GF-D8 (cell line): ENCODE results near the gene WDR19.
"Not testable (repeated sequence)": the region's sequence is repeated elsewhere in the genome, so short reads cannot be mapped to it uniquely, and the experiment has no call there.

Experiments used
- DNase-seq: peaks from one replicate; lab custom pipeline; 2025; lab: John Stamatoyannopoulos, UW

Gene WDR19

DNA sequence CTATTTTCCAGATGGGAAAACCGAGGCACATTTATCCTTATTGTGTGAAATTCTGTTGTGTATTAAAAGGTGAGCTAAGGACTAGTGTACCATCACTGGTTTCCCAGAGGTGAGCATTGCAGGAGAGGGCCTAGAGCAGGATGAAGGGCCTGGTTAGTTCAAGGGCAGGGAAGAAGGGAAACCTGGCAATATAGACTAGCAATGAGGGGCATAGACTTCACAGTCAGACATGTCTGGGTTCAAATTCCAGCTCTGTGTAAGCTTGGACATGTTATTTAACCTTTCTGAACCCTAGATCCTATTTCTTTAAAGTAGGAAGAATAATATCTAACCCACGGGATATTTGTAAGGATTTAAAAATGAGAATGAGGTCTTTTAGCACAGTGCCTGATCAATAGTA lies 50.8 kb downstream of the WDR19 start:
- no peak for DNase-seq

DNA sequence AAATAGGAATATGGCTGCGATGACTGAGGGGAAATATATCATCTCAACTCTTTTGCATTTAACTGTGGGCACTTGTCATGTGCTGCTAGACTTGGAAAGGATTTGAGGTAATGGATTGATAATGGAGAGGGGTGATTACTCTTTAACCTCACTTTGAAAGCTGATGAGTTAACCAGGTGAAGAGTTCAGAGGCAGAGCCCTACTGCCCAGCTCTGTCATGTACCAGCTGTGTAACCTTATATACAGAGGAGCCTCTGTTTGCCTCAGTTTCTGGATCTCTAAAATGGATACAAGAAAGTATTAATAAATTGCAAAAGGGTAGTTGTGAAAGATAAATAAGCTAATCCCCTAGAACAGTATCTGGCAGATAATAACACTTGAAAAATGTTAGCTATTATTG lies 51.5 kb downstream of the WDR19 start:
- no peak for DNase-seq

DNA sequence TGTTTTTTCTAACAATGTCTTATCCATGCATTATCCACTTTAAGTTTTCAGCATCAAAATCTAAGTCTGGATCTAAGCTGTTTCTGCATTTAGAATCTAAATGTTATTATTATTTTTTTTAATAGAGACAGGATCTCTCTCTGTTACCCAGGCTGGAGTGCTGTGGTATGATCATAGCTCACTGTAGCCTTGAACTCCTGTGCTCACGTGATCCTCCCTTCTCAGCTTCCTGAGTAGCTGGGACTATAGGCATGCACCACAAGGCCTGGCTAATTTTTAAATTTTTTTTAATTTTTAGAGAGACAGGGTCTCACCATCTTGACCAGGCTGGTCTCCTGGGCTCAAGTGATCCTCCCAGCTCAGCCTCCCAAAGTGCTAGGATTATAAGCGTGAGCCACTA lies 52.7 kb downstream of the WDR19 start:
- no peak for DNase-seq

DNA sequence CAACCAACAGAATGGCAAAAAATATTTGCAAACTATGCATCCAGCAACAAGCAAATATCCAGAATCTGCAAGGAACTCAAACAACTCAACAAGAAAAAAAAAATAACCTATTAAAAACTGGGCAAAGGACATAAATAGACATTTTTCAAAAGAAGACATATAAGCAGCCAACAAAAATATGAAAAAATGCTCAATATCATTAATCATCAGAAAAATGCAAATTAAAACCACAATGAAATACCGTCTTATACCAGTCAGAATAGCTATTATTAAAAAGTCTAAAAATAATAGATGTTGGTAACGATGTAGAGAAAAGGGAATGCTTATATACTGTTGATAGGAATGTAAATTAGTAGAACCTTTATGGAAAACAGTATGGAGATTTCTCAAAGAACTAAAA lies 53.4 kb downstream of the WDR19 start:
- no peak for DNase-seq

DNA sequence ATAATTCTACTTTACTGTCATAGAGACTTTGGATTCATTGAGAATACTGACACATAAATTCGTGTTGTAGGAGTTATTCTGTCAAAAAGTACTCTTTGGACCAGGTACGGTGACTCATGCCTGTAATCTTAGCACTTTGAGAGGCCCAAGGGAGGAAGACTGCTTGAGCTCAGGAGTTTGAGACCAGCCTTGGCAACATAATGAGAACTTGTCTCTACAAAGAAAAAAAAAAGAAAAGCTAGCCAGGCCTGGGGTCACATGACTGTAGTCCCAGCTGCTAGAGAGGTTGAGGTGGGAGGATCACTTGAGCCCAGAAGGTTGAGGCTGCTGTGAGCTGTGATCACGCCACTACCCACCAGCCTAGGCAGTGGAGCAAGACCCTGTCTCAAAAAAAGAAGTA lies 54.9 kb downstream of the WDR19 start:
- no peak for DNase-seq

DNA sequence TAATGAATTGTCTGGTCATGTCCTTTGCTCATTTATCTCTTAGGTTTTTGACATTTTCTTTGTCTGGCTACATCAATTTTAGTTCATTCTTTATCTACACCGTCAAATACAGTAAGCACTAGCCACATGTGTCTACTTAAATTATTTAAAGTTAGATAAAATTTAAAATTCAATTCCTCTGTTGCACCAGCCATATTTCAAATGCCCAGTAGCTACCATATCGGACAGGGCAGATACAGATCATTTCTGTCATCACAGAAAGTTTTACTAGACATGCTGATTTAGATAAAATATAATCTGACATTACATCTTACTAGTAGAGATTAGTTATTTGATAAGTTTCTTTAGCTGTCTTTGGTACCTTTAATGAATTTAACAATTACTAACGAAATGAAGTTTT lies 61.1 kb downstream of the WDR19 start:
- no peak for DNase-seq

DNA sequence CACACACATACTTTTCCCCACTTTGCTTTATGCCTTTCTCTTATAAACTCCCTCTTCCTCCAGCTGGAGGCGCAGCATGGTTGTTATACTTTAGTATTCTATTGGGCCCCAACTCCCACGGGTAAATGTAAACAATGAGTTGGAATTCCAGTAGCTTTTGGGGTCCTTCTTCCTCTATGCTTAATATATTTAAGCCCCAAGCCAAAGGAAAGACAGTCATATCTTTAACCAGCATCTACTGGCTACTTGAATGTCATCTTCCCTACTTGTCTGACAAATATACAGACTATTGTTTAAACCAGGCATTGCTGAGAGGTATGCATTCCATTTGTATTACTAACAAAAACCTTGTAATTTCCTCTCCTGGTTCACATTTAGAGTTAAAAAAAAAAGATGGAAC lies 72.9 kb downstream of the WDR19 start:
- no peak for DNase-seq

DNA sequence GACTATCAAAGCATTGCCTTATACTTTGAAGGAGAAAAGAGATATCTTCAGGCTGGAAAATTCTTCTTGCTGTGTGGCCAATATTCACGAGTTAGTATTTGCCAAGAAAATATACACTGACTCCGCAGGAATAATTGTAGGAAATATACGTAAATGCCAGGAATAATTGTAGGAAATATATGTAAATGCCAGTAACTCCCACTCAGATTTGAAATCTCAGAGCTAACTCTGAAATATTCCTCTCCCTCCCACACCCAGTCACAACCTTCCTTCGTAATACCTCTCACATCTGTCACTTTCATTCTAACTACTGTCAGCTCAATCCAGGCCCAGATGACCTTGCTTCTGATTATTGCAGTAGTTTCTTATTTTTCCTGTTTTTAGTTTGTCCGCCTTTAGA lies 73.5 kb downstream of the WDR19 start:
- no peak for DNase-seq

DNA sequence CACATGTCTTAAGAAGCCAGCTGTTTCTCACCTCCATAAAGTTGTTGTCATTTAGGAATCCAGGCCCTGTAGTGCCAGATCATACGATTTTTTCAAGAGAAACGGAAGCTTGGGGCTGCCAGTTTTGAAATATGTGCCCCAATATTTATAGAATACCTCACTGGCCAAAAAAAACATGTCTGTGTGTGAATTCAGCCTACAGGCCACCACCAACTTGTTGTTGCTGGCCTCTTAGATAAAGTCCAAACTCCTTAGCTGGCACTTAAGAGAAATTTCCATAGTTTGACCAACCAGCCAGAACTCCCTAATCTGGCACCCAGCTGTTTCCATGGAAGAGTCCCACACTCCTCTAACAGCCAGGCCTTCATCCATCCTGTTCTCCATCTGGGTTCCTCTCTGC lies 74.1 kb downstream of the WDR19 start:
- DNase-seq = no peak

DNA sequence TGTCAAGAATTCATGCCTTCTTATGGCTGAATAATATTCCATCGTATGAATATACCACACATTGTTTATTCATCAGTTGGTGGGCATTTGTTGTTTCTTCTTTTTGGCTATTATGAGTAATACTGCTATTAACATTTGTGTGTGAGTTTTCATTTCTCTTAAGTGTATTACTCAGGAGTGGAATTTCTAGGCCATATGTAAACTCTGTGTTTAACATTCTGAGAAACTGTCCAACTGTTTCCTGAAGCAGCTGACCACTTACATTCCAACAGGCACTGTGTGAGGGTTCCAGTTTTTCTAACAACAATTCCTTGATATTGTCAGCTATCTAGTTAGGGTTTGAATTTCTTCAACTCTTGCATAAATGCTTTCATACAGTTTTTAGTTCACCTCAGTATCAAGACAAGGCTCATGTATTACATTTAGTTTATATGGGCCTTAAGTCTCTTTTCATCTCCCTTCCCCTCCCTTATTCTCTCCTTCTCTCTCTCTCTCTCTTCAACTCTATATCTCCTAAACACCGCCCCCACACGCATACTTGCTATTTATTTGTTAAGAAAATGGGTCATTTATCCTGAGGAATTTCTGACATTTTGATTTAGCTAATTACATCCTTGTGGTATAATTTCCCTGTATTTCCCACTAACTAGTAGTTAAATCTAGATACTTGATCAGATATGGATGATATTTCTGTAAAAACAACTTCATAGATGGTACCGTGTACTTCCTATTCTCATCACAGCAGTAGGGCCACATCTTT lies 77.4 kb downstream of the WDR19 start:
- no peak for DNase-seq

DNA sequence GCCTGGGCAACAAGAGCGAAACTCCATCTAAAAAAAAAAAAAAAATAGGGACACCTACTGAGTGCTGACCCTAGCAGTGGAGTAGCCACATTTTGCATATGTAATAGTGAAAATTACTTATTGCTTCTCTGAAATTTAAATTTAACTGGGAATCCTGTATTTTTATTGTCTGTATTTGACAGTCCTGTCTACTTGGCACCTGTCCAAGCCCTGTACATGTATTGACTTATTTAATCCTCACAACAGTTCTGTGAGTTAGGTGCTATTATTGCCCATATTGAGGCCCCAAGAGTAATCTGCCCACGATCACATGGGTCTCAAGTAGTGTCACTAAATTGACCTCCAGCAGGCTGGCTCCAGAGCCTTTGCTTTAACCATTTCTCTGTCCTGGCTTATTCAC lies 81.6 kb downstream of the WDR19 start:
- no peak for DNase-seq

DNA sequence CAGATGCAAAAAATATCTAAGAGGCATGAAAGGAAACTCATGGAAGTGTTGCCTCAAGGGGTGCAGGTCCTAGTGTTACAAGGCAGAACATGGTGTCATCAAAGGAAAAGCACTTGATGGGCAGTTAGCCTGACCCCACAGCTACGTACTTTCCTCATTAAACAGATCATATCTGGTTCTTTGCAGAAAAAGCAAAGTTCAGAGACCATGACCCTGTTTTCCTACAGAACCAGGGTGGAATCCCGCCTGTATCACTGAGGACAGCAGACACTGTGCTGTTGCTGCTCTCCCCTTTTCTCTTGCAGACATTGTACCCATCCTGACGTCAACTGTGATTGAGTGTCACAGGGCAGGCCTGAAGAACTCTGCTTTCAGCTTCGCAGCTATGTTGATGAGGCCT lies 92.2 kb downstream of the WDR19 start:
- DNase-seq = no peak

DNA sequence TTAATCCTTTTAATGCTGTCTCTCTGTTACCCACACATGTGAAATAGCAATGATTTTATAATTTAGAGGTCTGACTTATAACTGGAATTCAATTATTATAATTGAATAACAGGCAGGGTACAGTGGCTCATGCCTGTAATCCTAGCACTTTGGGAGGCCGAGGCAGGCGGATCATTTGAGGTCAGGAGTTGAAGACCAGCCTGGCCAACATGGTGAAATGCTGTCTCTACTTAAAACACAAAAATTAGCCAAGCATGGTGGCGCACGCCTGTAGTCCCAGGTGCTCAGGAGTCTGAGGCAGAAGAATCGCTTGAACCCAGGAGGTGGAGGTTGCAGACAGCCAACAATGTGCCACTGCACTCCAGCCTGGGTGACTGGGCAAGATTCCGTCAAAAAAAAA lies 95.3 kb downstream of the WDR19 start:
- not testable (repeated sequence) for DNase-seq

DNA sequence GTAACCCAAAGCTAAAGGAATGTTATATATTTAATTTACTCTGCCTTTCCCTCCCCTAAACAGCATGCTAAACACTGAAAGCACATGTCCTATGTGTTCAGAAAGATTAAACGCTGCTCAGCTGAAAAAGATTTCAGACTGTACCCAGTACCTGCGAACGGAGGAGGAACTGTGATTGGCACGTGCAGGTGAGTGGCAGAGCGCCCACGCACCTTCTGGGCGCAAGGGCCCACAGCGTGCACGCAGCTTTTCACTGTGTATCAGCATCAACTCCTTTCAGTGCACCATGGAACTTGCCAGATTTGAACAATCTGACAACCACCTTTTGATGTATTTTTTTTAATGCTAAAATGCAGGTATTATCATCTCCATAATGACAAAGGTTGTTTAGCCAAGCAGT lies 96.1 kb downstream of the WDR19 start:
- no peak for DNase-seq

DNA sequence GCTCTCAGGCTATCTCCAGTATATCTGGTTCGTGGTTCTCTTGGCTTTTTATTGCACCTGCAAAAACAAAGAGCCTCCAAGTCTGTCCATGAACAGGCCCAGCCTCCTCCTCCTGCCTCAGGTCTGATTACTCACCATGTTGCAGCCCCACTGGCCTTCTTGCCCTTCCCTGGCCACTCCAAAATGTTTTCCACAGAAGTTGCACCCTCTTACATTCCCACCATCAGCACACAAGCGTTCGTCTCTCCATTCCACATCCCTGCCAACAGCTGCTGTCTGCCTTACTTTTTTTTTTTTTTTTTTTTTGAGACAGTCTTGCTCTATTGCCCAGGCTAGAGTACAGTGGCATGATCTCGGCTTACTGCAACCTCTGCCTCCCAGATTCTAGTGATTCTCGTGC lies 97.1 kb downstream of the WDR19 start:
- DNase-seq = no peak

DNA sequence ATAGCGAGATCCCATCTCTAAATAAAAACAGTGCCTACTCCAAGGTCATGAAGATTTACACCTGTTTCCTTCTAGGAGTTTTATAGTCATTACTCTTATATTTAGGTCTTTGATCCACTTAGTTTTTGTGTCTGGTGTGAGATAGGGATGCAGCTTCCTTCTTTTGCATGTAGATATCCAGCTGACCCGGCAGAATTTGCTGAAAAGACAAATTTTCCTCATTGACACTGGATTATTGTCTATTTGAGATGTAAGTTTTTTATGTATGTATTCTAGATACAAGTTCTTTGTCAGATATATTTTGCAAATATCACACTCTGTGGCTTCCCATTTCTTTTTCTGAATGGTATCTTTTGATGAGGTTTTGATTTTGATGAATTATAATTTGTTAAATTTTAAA lies 98.4 kb downstream of the WDR19 start:
- DNase-seq = no peak

DNA sequence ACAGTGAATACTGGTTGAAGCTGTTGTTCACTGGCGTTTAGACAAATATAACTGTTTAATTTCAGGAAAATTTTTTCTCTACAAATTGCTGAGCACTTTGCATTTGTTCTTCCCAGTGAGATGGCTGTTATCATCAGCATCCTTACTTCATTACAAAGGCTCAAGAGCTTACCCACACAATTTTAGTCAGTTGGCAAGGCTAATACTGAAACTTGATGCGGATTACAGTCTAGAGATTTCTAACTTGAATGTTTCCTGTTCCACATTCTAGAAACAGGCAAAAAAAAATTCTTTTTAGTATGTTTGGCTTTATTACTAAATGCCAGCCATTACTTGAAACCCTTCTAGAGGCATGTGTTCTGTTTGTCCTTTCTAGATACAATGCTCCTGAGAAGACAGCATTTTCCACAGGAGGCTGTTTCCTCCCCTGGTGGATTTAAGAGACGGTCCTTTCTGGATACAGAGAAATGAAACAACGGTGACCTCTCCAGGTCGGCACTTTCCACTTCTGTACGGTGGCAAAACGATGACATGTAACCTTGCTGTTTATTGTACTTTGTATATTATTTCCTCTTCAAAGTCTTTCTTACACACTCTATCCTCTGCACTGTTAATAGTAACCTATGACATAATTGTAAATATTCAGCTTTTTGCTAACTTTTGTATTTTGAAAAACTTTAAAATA lies 102.9 kb downstream of the WDR19 start:
- DNase-seq = no peak

DNA sequence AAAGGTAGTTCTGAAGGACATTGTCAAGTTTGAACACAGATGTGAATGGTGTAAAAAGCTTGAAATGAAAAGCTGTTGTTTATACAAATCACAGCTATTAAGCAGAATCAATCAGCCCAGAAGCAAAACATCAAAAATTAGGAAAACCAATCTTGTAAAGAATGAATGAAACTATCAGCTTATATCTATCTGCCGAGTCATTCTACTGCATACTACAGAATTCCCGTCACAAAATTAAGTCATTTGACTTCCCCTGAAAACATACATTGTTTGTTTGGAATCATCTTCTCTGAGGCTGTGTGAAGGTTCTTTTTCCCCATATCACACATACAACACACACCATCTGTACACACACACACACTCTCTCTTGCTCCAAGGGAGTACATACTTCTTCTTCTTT lies 103.5 kb downstream of the WDR19 start:
- no peak for DNase-seq

DNA sequence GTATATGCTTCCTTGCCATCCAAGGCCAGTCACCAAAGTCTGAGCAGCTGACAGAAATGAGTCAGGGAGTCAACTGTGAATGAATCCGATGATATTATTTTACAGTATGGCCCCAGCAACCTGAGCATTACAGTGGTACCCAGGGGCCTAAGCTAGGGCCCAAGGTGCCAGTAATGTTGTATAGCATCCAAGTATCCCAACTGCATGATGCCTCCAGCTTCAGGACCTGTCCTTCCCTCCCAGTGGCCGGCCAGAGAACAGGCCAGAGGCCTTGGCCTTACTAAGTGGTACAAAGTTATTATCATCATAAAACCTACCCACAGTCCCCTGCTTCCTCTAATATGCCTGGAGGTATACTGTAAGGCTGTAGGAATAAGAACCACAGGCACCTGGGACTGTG lies 103.9 kb downstream of the WDR19 start:
- no peak for DNase-seq

DNA sequence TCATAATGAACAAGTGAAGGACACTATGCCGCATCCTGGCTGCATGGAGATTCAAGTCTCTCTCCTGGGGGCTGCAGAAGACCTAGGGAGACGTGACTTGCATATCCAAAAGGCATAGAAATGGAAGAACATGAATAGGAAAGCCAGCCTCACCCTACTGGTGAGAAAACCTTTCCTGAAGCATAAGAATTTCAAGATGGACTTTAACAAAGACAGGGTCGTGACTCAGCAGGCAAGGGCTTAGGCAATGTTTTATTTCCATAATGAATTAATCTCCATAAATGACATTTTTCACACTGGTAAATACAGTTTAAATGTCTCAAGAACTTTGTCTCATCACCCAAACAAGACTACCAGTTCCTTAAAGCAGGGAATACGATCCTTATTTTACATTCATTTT lies 104.9 kb downstream of the WDR19 start:
- no peak for DNase-seq

DNA sequence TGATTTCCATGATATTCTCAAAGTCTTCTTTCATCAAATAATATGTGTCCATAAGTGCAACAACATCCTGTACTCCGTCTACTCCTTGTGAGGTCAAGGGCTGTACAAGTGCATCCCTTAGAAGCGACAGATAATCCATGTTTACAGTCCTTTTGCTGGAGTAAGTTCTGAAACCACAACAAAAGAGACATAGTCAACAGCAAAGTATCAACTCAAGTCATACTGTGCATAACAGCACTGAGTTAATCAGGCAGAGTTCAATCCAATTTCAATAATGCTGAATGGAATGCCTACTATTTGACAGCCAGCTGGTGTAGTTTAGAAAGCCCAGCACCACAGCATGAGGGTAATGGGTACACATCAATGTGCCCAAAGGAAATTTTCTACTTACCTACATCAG lies 109.4 kb downstream of the WDR19 start:
- DNase-seq = no peak

DNA sequence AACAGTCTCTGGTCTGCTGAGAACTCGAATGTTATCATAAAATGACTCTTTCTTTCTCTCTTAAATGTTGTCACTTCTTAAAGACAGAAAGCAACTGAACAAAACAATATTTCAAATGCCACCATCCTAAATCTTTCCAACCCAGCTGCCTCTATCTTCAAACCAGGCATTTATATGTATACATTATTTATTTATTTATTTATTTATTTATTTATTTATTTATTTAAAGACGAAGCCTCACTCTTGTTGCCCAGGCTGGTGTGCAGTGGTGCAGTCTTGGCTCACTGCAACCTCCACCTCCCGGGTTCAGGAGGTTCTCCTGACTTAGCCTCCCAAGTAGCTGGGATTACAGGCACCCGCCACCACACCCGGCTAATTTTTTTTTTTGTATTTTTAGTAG lies 110.1 kb downstream of the WDR19 start:
- not testable (repeated sequence) for DNase-seq

DNA sequence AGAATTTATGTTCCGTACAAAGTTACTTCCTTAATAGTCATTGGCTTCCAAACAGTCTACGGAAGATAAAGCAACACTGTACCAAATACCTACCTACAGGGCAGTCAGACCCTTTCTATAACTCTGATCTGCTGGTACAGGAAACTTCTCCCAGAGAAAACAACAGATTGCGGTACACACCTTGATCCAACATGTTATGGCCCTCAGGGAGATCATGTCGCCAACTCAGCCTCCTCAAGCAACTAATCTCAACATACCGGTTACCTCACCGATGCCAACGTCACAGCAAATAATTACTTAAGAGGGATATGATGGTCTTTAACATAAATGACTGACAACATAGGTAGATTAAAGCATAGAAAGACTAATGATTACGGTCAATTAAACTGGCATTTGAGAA lies 113.5 kb downstream of the WDR19 start:
- DNase-seq = no peak

DNA sequence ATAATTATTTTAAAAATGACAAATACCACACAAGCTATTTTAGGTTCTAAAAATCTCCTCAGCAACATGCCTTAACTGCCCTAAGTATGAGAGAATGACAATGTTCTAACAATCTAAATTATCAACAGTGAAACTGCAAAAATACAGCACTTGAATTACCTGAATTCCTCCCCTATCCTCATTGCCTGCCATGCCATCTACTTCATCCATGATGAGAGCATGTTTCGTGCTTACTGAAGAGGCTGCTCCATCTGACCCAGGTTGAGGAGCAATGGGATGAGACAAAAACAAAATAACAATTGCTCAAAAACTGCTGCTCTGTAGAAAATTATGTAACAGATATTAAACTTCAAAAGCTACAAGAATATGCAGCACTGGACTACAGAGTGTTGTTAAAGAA lies 120.6 kb downstream of the WDR19 start:
- no peak for DNase-seq
